ENCODE measurements around the gene KRTAP2-1. TPM values are rescaled to one million over a fixed set of nuclear protein-coding genes. Genes with fewer than 3 reads are reported as not detected.
"Not testable (repeated sequence)": the region's sequence is repeated elsewhere in the genome, so short reads cannot be mapped to it uniquely, and the experiment has no call there.

Gene KRTAP2-1
- total RNA-seq, 2 donors from 2014 or later, result not detected

DNA sequence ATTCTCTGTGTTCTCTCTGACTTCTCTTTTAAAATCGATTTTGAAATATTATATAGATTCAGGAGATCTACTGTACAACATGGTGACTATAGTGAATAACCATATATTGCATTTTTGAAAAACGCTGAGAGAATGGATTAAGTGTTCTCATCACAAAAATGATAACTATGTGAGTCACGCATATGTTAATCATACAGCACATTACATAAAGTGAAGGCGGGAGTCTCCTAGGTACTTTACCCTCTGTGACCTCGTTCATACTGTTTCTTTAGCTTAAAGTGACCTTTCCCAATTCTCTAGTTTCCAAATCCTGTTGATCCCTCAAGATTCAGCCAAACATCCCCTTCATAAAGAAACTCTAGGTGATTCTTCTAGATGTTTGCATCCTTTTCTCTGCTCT is 44.3 kb downstream of the KRTAP2-1 start:
- DNase-seq, result no peak
- Histone ChIP-seq H3K4me3 (no peak overlapping the region), H3K4me1 (no peaks in the 10 kb centered on the region), H3K27ac (no peak overlapping the region), H3K9ac (ENCODE audit: low read depth in 2 of 2, low read length in 2 of 2) (no peak overlapping the region), H3K36me3 (no peaks in the 10 kb centered on the region), H3K9me3 (no peaks in the 10 kb centered on the region), H3K27me3 (no peaks in the 10 kb centered on the region)
- intact Hi-C loops (cut with DNase I), result no loop called here
- TF ChIP-seq, protein P1, sequence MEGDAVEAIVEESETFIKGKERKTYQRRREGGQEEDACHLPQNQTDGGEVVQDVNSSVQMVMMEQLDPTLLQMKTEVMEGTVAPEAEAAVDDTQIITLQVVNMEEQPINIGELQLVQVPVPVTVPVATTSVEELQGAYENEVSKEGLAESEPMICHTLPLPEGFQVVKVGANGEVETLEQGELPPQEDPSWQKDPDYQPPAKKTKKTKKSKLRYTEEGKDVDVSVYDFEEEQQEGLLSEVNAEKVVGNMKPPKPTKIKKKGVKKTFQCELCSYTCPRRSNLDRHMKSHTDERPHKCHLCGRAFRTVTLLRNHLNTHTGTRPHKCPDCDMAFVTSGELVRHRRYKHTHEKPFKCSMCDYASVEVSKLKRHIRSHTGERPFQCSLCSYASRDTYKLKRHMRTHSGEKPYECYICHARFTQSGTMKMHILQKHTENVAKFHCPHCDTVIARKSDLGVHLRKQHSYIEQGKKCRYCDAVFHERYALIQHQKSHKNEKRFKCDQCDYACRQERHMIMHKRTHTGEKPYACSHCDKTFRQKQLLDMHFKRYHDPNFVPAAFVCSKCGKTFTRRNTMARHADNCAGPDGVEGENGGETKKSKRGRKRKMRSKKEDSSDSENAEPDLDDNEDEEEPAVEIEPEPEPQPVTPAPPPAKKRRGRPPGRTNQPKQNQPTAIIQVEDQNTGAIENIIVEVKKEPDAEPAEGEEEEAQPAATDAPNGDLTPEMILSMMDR (IDR thresholded peaks at IDR 0.05), result no peak

- no peak overlapping the region for H3K9ac ChIP-seq (ENCODE audit: low read depth in 2 of 2, low read length in 2 of 2)
- H3K4me1 ChIP-seq, result no peaks in the 10 kb centered on the region
- no peaks in the 10 kb centered on the region for H3K36me3 ChIP-seq
- intact Hi-C loops (cut with DNase I), result no loop called here
- TF ChIP-seq, protein P1 (IDR thresholded peaks at IDR 0.05), result no peak
- H3K27ac ChIP-seq, result no peak overlapping the region
- no peaks in the 10 kb centered on the region for H3K27me3 ChIP-seq
- DNase-seq, result no peak
- H3K9me3 ChIP-seq, result no peaks in the 10 kb centered on the region
- H3K4me3 ChIP-seq, result no peak overlapping the region
These were observed 45.3 kb downstream of the KRTAP2-1 start for GRCh38 chr17:41001795-41002194.

DNA sequence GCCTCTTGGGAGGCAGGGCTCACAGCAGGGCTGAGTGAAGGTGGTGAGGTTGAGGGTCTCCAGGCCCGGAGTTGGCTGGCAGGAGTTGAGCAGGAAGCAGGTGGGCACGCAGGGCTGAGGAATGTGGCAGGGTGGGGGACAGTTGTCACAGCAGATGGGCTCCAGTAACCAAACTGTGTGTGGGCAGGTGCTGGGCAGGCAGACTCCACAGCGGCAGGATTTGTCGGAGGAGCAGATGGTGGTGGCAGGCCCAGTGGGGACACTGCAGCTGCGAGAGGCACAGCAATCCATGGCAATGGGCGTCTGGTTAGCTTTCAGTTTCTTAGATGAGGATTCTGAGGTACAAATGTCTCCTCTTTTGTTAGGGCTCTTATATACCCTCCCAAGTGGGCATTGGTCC is 47.6 kb downstream of the KRTAP2-1 start, which contains the start of gene KRTAP3-2:
Gene KRTAP3-2 (minus strand): TSS at position 344 of the 400 bp plus-strand sequence. CDS start 53 bp downstream, at position 291.
- H3K9ac ChIP-seq (ENCODE audit: low read depth in 2 of 2, low read length in 2 of 2); intact Hi-C loops (cut with DNase I); H3K27ac ChIP-seq; H3K4me1 ChIP-seq; H3K9me3 ChIP-seq; H3K4me3 ChIP-seq; H3K36me3 ChIP-seq; H3K27me3 ChIP-seq; DNase-seq: not testable (repeated sequence)

DNA sequence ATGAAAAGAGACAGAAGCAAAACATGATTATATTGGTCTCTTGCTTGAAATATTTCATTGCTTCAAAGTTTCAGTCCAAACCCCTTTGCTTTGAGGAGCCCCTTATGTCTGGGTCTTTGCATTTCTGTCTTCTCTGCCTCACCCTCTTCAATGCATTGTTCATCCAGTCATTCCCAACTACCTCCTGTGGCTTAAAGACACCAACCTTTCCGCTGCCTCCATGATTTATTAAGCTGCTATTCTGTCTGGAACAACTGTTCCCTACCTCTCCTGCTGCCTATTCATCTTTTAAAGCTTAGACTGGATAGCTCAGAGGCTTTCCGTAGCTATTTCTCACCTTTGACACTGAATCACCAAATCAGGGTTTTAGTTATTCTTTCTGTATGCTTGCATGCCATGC is 49.8 kb downstream of the KRTAP2-1 start:
- H3K27ac ChIP-seq, result no peak overlapping the region
- TF ChIP-seq, protein P1 (IDR thresholded peaks at IDR 0.05), result no peak
- no peak for DNase-seq
- H3K4me3 ChIP-seq, result no peak overlapping the region
- H3K27me3 ChIP-seq, result no peaks in the 10 kb centered on the region
- intact Hi-C loops (cut with DNase I), result no loop called here
- no peaks in the 10 kb centered on the region for H3K9me3 ChIP-seq
- H3K9ac ChIP-seq (ENCODE audit: low read depth in 2 of 2, low read length in 2 of 2), result no peak overlapping the region
- no peaks in the 10 kb centered on the region for H3K36me3 ChIP-seq
- H3K4me1 ChIP-seq, result no peaks in the 10 kb centered on the region

DNA sequence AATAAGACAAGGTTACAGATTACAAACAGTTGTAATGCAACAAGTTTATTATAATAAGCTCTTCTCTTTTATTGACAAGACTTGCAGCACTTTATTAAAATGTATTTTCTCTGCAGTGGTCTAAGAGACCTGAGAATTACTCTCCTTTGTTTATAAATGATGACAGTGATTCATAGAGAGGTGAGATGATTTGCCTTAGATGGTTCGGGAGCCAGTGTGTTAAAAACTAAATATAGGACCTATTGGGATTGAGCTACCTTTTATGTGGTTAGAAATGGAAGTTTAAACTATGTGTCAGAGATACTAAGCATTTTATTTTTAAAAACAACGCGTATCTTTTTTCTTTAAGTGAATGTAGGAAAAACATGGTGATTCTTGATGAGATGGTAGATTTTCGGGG is 50.3 kb downstream of the KRTAP2-1 start:
- H3K4me3 ChIP-seq, result no peak overlapping the region
- no peaks in the 10 kb centered on the region for H3K9me3 ChIP-seq
- no peaks in the 10 kb centered on the region for H3K4me1 ChIP-seq
- intact Hi-C loops (cut with DNase I), result no loop called here
- no peak overlapping the region for H3K9ac ChIP-seq (ENCODE audit: low read depth in 2 of 2, low read length in 2 of 2)
- no peak overlapping the region for H3K27ac ChIP-seq
- TF ChIP-seq, protein P1 (IDR thresholded peaks at IDR 0.05), result no peak
- H3K36me3 ChIP-seq, result no peaks in the 10 kb centered on the region
- no peaks in the 10 kb centered on the region for H3K27me3 ChIP-seq
- no peak for DNase-seq

Other genes starting within 250 kb of the KRTAP2-1 start
- not detected for gene KRT28, start 247.4 kb downstream of the KRTAP2-1 start, total RNA-seq
- gene KRT10, start 224.7 kb downstream of the KRTAP2-1 start, total RNA-seq, result 10 to 100 TPM; 33.6 to 35.1 TPM
- gene KRT12, start 180.1 kb downstream of the KRTAP2-1 start, total RNA-seq, result 1 to 10 TPM; 2.2 to 4.4 TPM
- 1,000 to 10,000 TPM; 1,610 to 1,735 TPM for gene KRT20, start 162.1 kb downstream of the KRTAP2-1 start, total RNA-seq
- gene KRT23, start 109.7 kb downstream of the KRTAP2-1 start, total RNA-seq, result 1 to 10 TPM in 1 of 2 donors, under 1 TPM in 1; 0.27 to 1.2 TPM
- not detected for gene KRT39, start 80.4 kb downstream of the KRTAP2-1 start, total RNA-seq
- under 1 TPM in 1 of 2 donors, not detected in 1; 0.32 TPM for gene KRT40, start 63.0 kb downstream of the KRTAP2-1 start, total RNA-seq
- not detected for gene KRTAP3-3, start 53.2 kb downstream of the KRTAP2-1 start, total RNA-seq
- not detected for gene KRTAP3-2, start 47.4 kb downstream of the KRTAP2-1 start, total RNA-seq
- gene KRTAP3-1, start 38.2 kb downstream of the KRTAP2-1 start, total RNA-seq, result not detected
- gene KRTAP1-5, start 20.1 kb downstream of the KRTAP2-1 start, total RNA-seq, result not detected
- not detected for gene KRTAP1-4, start 17.1 kb downstream of the KRTAP2-1 start, total RNA-seq
- not detected for gene KRTAP1-3, start 12.4 kb downstream of the KRTAP2-1 start, total RNA-seq
- not detected for gene KRTAP1-1, start 5.9 kb downstream of the KRTAP2-1 start, total RNA-seq
- not detected for gene KRTAP2-2, start 7.9 kb upstream of the KRTAP2-1 start, total RNA-seq
- not detected for gene KRTAP2-3, start 12.8 kb upstream of the KRTAP2-1 start, total RNA-seq
- not detected for gene KRTAP2-4, start 18.6 kb upstream of the KRTAP2-1 start, total RNA-seq
- not detected for gene KRTAP4-7, start 36.8 kb upstream of the KRTAP2-1 start, total RNA-seq
- gene KRTAP4-8, start 50.8 kb upstream of the KRTAP2-1 start, total RNA-seq, result not detected
- gene KRTAP4-16, start 54.9 kb upstream of the KRTAP2-1 start, total RNA-seq, result not detected
- not detected for gene KRTAP4-9, start 58.1 kb upstream of the KRTAP2-1 start, total RNA-seq
- not detected for gene KRTAP4-11, start 71.1 kb upstream of the KRTAP2-1 start, total RNA-seq
- not detected for gene KRTAP4-12, start 76.9 kb upstream of the KRTAP2-1 start, total RNA-seq
- gene KRTAP4-6, start 93.2 kb upstream of the KRTAP2-1 start, total RNA-seq, result not detected
- not detected for gene KRTAP4-5, start 102.5 kb upstream of the KRTAP2-1 start, total RNA-seq
- not detected for gene KRTAP4-4, start 113.4 kb upstream of the KRTAP2-1 start, total RNA-seq
- gene KRTAP4-3, start 120.9 kb upstream of the KRTAP2-1 start, total RNA-seq, result not detected
- not detected for gene KRTAP4-2, start 130.9 kb upstream of the KRTAP2-1 start, total RNA-seq
- under 1 TPM in 1 of 2 donors, not detected in 1; 0.53 TPM for gene KRTAP4-1, start 137.6 kb upstream of the KRTAP2-1 start, total RNA-seq
- not detected for gene KRTAP9-1, start 142.6 kb upstream of the KRTAP2-1 start, total RNA-seq
- not detected for gene KRTAP9-2, start 179.3 kb upstream of the KRTAP2-1 start, total RNA-seq
- gene KRTAP9-3, start 185.1 kb upstream of the KRTAP2-1 start, total RNA-seq, result not detected
- not detected for gene KRTAP9-8, start 190.7 kb upstream of the KRTAP2-1 start, total RNA-seq
- not detected for gene KRTAP9-4, start 202.4 kb upstream of the KRTAP2-1 start, total RNA-seq
- gene KRTAP9-9, start 208.1 kb upstream of the KRTAP2-1 start, total RNA-seq, result not detected
- gene KRTAP9-6, start 218.1 kb upstream of the KRTAP2-1 start, total RNA-seq, result not detected
- not detected for gene KRTAP9-7, start 228.4 kb upstream of the KRTAP2-1 start, total RNA-seq